Hematopoietic multipotent progenitor cell treated with erythropoietin and hydrocortisone succinate and interleukin-3 and kit ligand, for 17 days (in vitro differentiated cells): Measurements from ENCODE around the gene TMC5.
"Not testable (repeated sequence)": the region's sequence is repeated elsewhere in the genome, so short reads cannot be mapped to it uniquely, and the experiment has no call there.

Experiments used
- DNase-seq: peaks from one replicate; pipeline ENCODE4 v3.0.0-alpha.2; 2015; ENCODE audit warnings: low spot score

Gene TMC5

DNA sequence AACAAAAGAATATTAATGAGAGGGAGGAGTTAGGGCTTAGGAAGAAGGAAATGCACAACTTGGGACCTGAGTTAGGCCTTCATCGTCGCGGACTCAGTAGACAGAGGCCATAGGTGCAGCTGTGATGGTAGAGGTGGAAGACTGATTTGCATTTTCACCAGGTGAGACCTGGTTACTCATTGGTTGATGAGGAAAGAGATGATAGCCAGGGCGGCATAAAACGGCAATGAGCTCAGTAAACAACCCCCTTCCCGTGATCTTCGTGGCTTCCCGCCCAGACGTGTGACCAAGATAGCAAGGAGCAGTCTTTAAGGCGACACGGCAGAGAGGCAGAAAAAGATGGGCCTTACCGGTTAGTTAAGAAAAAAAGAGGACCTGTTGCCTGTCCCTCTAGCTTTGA, at the start of gene TMC5:
TSS of gene TMC5 (plus strand) at position 244 of the 400 bp plus-strand sequence. CDS start 22,156 bp downstream, outside the sequence.
- peak; percentile 63 for DNase-seq

DNA sequence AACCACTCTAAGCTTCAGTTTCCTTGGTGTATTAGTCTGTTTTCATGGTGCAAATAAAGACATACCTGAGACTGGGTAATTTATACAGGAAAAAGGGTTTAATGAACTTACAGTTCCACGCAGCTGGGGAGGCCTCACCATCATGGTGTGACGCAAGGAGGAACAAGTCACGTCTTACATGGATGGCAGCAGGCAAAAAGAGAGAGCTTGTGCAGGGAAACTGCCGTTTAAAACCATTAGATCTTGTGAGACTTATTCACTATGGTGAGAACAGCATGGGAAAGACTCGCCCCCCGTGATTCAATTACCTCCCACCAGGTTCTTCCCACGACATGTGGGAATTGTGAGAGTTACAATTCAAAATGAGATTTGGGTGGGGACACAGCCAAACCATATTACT, 45.1 kb upstream of the TMC5 start:
- not testable (repeated sequence) for DNase-seq

GRCh38 chr16:19374402-19374801, 43.3 kb upstream of the TMC5 start:
- no peak for DNase-seq

- DNase-seq = peak; percentile 19
Observed at GRCh38 chr16:19375561-19376158, 42.0 kb upstream of the TMC5 start.

- DNase-seq = no peak
Observed at GRCh38 chr16:19377864-19378263, 39.8 kb upstream of the TMC5 start.

- no peak for DNase-seq
Observed at GRCh38 chr16:19378511-19378910, 39.2 kb upstream of the TMC5 start.

- no peak for DNase-seq
Observed at GRCh38 chr16:19379838-19380237, 37.8 kb upstream of the TMC5 start.

- no peak for DNase-seq
Observed at GRCh38 chr16:19380328-19380727, 37.4 kb upstream of the TMC5 start.

GRCh38 chr16:19382084-19382801, 35.4 kb upstream of the TMC5 start:
- DNase-seq = no peak

DNA sequence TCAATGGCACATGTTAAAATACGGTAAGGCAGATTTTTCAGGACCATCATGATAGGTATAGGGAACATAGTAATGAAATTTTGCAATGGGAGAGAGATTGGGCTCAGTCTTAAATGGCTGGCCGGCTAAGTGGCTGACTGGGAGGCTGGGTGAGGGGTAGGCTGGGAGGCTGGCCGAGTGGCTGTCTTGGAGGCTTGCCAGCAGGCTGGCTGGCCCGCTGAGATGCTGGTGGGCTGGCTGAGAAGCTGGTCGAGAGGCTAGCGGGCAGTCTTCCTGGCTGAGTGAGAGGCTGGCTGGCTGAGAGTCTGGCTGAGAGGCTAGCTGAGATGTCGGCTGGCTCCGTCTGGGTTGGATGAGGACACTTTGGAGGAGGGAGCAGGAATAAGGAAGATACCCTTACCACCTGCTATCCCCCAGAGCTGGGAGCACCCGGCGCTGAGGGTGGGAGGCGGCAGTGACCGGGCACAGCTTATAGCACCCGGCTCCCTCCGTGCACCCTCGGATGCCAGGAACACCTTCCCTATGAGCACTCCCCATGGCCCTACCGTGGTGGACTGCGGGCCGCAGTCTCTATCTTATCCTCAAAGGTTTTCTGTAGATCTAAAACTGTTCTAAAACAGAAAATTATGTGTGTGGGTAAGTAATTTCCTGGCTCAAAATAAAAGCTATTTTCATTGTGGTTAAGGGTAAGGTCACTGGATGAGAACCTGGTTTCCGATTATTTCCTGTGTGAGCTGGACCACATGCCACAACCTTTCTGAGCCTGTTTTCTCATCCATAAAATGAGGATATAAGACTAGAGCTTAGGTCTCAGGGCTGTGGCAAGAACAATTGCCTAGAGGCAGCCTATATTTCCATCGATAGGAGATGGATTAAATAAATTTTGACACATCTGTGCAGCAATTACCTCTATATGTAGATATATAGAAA, 34.5 kb upstream of the TMC5 start:
- no peak for DNase-seq

- no peak for DNase-seq
Observed at GRCh38 chr16:19384656-19385055, 33.0 kb upstream of the TMC5 start.

DNA sequence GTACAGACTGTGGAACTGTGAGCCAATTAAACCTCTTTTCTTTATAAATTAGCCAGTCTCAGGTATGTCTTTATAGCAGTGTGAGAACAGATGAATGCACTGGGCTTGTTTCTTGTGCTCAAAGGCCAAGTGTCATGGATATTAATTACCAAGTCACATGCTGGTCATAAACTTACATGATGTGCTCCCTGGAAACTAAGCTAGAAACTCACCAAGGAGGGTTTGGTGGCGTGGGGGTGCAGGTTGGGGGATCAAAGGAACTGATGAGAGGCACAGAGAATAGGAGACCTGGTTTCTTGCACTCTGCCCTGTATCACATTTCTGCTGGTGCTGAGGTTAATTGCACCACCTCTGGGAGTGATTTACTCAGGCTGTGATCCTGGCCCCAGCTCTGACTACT, 31.2 kb upstream of the TMC5 start:
- no peak for DNase-seq

DNA sequence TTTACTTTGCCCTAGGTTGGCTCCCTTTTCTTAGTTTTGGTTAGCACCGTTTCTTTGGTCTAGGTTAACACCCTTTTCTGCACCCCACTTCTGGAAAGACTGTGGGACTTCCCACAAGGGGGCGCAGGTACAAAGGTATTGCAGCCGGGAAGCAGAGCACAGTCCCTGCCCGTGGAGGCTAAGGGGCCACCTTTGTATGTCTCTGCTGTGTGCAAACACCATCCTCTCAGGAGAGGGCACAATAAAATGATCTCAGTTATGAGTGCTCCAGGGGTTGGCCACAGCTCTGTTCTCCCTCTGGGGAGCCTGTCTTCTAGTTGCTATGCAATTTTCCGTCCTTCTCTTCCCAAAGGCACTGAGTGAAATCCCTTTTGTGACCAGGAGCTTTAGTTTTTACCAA, 28.4 kb upstream of the TMC5 start:
- DNase-seq = peak; percentile 83

- not testable (repeated sequence) for DNase-seq
Observed at GRCh38 chr16:19391185-19391776, 26.4 kb upstream of the TMC5 start.

DNA sequence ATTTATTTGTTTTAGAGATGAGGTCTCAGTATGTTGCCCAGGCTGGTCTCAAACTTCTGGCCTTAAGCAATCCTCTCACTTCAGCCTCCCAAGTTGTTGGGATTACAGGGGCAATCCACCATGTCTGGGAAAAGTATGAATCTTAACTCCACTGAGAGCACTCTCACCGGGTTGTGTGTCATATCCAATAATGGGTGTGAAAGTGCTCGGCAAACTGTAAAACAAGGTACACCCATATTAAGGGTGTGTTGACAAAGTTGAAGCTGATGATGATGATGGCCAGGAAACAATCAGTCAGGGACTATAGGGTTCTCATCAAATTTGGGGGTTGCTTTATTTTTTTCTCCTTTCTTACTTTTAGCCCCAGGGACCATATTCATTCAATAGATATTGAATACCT, 25.3 kb upstream of the TMC5 start:
- DNase-seq = no peak

GRCh38 chr16:19393226-19394111, 24.2 kb upstream of the TMC5 start:
- no peak for DNase-seq

- DNase-seq = not testable (repeated sequence)
Observed at GRCh38 chr16:19395646-19396267, 21.9 kb upstream of the TMC5 start.

DNA sequence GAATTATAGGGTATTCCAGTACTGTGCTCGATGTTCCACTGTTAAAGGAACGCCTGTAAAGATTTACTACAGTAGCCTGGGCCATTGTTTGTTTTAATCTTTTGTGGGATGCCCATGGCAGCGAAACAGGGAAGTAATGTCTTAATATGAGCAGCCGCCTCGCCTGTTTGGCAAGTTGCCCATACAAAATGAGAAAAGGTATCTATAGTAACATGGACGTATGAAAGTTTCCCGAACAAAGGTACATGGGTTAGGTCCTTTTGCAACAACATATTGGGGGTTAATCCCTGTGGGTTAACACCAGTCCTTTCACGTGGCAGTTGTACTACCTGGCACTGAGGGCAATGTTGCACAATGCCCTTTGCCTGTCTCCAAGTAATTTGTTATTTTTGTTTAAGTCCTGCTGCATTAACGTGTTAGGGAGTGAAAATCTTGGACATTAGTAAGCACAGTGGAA, 21.1 kb upstream of the TMC5 start:
- no peak for DNase-seq

DNA sequence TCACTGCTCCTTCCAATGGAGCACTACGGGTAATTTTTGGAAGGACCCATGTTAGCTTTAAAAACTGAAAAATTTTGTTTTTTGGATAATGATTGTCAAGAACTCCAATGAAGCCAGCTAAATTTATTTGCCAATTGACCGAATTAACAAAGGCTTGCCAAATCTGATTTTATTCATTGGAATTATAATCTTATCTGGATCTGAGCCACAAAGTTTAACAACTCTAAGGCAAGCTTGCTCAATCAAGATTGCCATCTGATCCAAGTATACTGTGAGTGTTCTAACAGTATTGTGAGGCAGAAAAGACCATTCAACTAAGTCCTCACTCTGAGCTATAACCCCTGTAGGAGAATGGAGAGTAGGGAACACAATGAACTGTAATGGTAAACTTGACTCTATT, 20.3 kb upstream of the TMC5 start:
- not testable (repeated sequence) for DNase-seq

DNA sequence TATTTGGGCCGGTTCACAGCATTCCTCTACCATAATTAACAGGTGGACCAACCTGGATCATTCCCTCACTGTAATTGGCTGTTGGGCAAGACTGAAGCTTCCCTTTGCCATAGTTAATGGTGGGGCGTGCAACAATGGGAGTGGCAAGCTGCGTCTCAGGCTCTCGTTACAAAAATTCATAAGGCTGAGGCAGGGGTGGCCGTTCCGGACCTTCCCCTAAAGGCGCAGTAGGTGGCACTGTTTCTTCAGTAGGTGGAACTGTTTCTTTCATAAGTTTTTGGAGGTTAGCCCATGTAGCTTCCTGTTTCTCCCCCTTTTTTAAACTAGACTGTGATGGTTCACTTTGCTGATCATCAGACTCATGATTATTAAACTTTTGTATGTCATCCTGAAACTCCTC, 17.0 kb upstream of the TMC5 start:
- peak; percentile 36 for DNase-seq
